Ovary (tissue), 3 donors: ENCODE data around the gene ISYNA1.

ENCODE experiments used
- CTCF ChIP-seq, 3 donors: fragments of 450-650 bp in 2 of 3; fragments of 200-600 bp in 1 of 3; IDR thresholded peaks; one replicate each; pipeline versions ENCODE4 v1.5.1 to v1.8.0; 2016 to 2022; ENCODE audit warnings: antibody characterized with exemption in 3 of 3, mild to moderate bottlenecking in 1 of 3
- EP300 ChIP-seq: sonication (generic); formaldehyde crosslinking; IDR thresholded peaks from one replicate; pipeline ENCODE4 v1.6.1; 2017; ENCODE audit warnings: antibody characterized with exemption
- POLR2A ChIP-seq: fragments of 450-650 bp; IDR thresholded peaks from one replicate; pipeline ENCODE4 v1.6.1; 2017; ENCODE audit warnings: antibody characterized with exemption, mild to moderate bottlenecking, moderate library complexity
- donor health status: DM: no; HTN: no; CAD: no.

- TF ChIP-seq CTCF (IDR thresholded peaks at IDR 0.05) (no peak), POLR2A (no peak), EP300 (no peak)
Observed at GRCh38 chr19:18393836-18394235, 44.1 kb downstream of the ISYNA1 start.
